NCI-H82 treated with DMSO at 0.1 percent for 48 hours (cell line): Measurements from ENCODE around the gene EEFSEC.

Experiments used
- DNase-seq: peaks from one replicate; lab custom pipeline; 2025; ENCODE audit not compliant: unreplicated experiment; lab: John Stamatoyannopoulos, UW

The EEFSEC gene

DNA sequence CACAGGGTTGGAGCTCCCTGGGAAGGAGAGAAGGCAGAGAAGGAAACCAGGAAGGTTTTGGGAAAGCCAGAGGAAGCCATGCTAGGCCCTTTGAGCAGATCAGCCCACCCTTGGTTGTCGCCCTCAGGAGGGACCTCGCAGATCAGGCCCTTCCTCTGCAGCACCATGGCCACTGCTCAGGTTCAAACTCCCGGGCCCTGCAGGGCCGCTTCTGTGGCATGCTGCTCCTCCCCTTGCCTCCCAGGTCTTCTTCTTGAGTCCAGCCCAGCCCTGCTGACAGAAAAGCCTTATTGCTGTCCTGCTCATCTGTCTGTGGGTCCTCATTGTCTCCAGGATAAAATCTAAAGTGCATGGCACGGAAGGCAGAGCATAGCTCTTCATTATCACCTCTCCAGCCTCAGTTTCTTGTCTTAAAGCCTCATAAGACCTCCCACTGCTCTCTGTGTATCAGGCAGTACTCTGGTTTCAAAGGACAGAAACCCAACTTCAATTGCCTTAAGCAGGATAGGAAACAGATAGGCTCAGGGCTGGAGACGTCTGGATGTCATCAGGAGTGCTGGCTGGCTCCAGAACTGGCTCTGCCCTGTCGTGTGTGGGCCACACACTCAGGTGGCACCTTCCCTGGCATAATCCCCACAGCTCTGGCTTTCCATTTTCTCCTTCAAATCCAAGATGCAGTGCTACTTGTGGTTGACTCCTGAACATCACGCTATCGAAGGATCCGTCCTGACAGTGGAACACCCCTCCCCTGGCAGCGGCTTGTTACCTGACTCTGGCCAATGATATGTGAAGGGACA is 118.5 kb downstream of the EEFSEC start:
- no peak for DNase-seq

DNA sequence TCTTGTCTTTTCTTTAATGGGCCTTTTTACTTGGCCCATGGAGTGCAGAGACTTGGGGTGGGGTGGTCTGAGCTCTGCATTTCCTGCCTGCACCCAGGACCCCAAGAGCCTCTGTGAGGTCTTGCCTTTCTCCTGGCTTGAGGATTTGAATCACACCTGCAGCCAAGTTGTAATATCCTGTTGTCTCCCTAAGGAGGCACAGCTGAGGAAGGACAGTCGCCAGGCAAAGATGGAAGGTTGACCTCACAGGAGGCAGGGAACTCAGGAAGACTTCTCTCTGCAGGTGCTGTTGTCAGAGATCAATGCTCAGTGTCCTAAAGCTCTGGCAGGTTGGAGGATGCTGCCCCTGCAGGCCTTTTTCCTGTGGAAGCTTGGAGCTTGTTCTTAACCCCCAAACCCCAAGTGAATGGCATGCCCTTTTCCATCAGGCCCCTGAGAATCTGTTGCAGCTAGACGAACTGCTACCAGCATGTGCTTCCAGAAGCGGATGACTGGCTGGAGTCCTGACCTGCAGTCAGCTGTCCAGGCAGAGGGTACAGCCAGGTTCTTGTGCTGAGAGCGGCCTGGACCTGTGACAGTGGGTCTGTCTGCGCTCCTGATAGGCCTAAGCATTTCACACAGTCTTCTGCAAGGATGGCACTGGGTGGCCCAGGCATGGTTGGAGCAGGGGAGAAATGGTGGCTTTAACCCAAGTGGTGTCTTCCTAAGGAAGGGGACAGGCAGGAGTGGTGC is 120.0 kb downstream of the EEFSEC start:
- no peak for DNase-seq

DNA sequence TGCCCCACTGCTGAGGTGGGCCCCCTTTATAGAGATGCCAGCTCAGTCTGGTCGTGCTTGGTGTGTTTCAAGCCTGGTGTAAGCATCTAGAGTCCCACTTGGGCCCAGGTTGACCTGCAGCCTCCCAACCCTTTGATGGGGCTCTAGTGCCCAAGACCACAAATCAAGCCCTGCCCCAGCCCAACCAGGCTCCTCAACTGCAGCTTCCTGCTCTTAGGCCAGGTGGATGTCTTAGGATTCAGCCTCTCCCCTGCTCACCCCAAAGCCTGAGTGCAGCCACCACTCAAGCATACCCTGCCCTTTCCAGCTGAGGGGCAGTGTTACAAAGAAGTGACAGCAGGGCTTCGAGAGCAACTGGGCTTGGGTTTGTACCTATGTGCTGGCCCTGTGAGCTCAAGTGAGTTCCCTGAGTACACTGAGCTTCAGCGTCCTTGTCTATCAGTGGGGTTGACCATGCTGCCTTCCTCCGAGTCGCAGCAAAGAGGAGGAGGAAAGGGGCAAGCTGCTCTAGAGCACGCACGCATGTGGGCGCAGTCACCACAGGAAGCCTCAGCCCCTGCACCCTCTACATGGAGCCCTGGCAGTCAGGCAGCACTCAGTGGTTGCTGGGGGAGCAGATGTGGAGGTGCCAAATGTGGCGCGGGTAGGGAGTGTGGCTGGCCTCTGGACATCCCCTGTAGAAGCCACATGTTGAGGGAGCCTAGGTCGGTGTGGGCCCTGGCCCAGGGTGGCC is 120.7 kb downstream of the EEFSEC start:
- no peak for DNase-seq

DNA sequence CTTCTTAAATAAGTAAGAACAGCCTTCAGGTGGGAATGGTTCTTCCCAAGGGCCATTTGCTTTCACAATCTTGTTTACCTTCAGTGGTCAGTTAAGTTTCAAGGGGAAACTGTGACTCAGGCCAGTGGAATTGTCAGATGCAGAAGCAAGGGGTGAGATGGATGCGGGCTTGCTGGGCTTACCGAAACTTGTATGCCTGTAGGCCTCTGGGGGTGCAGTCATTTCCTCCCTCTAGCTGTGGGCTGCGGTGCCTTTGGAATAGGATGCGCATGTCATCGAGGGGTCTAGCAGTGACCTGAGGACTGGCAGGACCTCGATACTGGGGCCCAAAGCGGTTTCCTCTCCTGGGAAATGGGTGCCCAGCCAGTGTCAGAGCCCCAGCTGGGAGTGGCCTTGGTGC is 121.6 kb downstream of the EEFSEC start:
- DNase-seq = no peak

DNA sequence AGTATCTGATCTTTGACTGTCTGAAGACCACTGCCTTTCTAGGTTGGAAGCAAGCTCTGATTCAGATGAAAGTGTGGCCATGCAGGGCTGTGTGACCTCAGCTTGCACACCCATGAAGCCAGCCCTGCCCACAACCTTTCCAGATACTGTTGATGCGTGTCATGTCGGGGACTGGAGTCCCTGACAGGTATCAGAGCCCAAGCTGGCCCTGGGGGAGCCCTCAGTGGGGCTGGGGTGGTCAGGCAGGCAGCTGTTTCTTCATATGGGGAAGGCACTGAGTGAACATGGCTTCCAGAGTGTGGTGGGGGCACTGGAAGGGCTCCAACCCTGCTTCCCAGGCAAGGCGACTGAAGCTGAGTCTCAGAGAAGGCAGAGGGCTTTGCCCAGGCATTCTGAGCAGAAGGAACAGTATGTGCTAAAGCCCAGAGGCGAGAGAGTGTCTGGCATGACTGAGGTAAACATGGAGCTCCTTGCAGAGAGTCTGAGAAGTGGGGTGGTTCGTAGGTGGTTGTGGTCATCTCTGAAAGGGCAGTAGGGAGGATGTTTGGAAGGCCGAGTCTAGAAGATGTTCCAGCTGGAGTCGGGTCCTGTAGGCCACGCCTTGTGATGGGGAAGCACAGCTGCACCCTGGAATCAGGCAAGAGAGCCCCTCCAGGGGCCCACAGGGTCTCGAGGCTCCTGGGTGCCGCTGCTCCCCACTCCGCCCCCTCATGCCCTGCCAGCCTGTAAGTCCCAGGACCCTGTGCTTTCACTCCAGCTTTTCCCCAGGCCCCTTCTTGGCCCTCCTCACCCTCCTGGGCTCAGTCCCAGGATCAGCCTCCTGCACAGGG is 122.2 kb downstream of the EEFSEC start:
- DNase-seq = no peak

DNA sequence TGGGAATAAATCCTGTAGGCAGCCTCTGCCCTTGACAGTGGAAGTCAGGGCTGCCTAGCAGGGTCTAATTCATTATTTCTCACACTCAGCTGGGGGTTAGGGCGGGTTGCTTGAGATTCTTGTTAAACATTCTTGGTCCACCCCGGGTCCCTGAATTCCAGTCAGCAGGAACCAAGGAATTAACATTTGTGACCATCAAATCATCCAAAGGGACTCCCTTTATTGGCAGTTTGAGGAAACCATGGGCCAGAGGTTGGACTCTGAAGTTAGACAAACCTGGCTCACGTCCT is 122.8 kb downstream of the EEFSEC start:
- no peak for DNase-seq

DNA sequence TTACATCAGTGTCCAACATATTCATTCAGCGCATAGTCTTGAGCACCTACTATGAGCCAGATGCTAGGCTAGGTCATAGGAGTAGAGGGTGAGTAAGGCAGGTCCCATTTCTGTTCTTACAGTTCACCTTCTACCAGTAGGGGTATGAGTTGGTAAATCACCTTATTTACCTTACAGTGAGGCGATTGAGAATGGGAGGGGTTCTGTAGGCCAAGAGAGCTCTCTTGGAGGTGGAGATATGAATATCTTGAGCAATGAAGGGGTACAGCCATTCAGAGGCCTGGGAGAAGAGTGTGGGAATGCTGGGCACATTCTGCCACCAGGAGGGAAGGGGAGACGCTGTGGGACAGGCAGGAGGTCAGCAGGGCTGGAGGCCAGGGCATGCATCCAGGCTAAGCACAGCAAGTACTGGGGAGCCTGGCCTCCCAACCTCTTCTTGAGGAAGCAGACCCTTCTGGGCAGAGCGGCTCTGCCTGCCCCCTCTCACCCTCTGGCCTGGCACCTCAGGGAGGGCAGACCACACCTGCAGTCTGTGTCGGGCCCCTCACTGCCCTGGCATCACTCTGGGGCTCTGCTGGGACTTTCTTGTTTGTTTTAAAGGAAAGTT is 123.4 kb downstream of the EEFSEC start:
- no peak for DNase-seq

DNA sequence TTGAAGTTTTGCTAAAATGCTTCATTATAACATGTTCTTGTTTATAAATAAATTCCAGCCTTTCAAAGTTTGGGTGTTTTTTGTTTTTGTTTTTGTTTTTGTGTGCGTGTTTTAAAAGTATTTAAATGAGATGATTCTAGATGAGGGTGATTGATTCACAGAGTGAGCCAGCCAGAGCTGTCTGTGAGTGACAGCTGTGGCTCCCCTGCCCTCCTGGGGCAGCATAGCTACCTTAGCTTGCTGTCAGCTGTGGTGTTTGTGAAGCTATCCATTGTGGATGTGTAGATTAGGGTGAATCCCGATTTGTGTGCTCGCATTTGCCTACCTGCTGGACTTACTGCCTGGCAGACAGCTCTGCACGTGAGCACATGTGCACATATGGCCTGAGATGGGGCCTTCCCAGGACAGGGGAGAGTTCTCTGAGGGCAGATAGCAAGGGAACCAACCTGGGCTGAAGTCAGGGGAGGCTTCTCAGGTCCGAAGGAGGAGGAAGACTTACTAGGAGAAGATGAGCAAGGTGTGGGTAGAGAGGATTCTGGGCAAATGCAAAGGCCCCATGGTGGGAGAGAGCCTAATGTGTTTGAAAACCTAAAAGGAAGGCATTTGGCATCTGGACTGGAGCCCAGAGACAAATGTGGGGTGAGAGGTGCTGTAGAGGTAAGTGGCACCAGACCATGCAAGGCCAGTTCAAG is 124.2 kb downstream of the EEFSEC start:
- no peak for DNase-seq

DNA sequence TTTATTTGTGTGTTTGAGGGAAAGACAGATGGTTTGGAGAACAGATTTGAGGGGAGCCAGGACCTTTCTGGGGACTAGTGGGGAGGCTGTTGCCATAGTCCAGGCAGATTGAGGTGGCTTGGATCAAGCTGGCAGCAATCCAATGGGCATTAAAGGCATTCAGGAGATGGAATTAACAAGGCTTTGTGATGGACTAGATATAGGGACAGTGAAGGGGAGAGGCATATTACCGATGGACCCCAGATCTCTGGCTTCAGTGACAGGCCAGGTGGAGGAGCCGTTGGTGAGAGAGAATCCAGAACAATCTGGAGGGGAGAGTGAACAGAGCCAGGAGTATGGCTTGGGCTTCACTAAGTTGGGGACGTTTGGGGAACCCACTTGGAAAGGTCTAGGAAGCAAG is 124.8 kb downstream of the EEFSEC start:
- DNase-seq = no peak

DNA sequence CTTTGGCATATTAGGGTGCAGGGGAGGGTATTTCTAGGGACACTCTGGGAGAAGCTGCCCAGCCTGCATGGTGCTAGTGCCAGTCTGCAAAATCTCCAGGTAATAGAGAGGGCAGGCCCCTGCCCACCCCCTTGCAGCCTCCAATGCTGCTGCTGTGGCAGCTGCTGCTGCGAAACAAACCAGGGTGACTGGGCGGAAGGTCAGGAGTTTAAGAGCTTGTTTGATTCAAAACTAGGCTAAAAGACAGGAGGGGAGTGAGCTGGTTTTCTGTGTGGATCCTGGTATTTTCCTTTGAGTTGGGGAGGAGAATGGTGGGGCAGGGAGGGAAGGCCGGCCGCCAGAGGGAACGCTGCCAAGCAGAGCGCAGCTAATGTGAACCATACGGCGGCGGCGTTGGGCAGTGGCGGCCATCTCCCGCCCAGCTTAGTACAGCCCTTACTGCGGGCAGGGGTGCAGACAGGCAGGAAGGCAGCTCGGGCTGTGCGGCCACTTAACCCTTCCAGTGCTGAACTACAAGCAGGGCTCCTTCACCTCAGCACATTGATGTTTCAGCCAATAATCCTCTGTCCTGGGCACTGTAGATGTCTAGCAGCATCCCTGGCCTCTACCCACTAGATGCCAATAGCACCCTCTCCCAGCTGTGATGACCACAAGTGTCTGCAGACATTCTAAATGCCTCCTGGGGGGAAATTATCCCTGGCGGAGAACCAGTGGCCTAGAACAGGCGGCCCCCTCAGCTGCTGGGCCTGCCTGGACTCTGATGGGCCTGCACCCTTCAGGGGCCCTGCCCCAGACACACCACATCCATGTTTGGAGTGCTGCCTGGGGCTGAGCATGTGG is 125.7 kb downstream of the EEFSEC start:
- no peak for DNase-seq

DNA sequence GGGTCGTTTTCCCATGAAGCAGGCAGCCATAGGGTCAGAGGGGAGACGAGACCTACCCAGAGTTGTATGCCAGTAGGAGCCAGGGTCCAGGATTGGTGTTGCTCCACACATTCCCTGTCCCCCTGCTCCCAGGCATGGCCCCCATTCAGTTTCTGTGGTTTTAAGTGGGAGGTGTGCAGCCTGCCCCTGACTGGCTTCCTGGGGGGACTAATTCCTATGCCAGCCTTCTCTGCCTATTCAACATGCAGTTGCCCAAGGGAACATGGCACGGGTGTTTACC is 126.3 kb downstream of the EEFSEC start:
- DNase-seq = no peak

DNA sequence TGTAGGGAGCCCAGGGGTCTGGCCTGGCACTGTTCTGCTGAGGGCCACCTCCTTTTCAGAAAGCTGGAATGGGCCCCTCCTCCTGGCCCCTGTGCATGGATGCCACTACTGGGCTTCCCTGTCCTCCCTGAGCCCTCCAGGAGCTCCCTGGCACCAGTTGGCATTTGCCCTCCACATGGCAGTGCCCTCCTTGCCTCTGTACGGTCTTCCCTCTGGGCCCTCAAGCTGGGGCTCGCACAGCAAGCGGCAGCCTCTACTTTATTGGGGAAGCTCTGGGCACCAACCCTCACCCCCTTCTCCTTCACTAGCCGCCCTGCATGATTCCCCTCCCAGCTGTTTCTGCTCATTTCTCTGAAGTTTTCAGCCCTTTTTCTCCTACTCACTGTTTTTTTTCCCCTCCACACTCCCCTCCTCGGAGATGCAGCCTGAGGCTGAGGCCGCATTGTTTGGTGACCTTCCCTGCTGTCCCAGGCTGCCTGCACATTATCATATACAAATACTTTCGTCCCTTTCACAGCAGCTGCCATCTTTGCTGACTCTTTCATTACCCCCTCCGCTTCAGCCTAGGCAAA is 127.3 kb downstream of the EEFSEC start:
- DNase-seq = no peak

DNA sequence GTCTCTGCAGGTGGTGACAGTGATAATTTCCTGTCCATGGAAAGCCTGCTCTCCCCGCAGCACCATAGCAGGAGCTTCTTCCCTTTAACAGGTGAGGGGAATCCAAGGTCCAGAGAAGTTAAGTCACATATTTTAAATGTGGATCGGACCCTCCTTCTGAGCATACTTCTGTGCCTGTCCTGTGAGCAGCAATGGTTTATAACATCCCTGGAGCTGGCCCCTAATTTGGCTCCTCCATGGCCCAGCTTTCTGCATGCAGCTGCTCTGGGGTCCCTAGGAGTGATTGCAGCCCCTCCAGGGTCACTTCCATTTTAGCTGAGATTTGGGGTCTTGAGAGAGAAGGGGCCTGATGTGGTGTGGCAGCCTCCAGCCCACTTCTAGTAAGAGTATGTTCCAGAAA is 127.8 kb downstream of the EEFSEC start:
- DNase-seq = no peak

DNA sequence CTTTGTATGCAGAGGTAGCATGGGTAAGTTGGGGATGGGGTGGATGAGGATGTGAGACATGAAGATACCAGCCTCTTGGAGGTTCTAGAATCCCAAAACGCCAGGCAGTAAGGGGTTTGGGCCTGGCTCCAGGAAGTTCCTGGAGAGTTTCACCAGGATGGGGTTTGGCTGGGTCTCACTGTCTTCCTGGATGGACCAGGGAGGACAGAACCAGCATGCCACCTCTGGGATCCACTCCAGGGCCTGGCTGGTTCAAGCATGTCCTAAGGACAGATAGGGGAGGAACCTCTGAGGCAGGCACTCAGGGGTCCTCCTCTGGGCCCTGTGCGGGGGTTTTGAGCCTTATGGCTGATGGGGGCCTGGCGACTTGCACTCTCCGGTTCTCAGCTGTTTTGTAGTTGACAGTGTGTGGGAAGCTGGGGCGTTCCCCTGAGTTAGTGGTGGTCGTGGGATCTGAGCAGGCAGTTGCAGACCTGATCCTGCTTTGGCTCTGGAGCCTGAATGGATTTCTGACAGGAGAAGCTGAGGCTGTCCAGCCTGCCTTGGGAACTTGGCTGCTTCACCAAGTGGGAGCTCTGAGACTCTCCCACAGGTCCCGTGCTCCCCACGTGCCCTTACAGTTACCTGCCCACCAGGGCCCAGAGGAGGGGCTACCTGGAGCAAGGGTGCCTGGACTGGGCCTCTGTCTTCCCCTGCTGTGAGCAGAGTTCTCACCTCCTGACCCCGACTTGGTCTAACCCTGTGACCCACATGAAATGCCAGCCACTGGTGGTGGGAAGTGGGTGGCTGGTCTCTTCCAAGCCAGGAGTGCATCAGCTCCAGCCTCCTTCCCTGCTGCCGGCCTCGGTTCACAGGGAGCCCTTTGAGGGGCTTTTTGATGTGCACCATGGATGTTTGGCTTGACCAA is 128.4 kb downstream of the EEFSEC start:
- DNase-seq = no peak

DNA sequence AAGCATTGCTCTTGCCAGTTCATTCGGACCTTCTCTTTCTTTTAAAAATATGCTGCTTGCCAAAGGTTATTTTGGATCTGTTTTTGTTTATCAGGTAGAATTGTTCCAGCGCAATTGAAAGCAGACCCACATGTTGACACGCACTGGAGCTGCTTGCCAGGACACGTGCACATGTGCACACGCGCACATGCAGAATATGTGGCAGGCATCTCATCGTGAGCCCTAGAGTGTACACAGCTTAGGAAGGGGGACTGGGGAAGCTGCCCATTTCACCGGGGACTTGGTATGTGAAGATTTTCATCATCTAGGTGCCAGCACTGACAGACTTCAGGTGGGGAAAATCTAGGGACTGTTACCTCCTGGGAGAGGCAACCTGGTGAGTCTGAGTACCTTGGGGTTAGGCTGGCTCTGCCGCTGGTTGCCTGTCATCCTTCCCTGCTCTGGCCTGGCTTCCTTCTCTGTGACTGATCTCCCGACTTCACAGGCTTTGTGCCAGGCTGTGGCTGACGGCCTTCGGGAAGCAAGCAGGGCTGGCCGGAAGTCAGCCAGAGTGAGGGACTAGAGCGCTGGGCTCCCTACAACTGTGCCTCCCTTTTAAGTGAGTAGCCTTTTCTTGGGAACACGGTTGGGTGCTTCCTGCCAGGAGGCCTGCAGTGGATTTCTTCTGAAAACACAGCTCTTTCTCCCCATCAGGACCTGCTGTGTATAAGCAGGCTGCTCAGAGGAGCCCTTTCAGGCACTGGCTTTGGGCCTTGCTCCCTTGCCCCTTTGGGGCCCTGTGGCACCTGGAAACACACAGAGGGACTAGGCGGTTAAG is 129.3 kb downstream of the EEFSEC start:
- no peak for DNase-seq

DNA sequence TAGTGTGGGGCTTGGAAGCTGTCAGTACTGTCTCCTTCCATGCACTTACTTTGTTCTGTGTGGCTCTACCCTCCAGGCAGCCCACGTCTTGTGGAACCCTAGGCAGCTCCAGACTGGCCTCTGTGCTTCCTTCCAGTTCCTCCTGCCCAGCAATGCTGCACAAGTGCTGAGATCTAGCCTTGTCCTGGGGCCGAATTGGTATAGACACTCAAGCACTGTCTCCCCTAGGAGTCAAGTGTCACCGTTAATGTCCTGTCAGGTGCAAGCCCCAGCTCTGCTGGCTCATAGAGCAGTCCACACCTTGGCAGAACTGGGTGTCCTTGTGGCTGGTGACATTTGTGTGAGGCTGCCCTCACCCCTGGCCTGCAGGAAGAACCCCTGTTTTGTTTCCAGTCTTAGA is 130.1 kb downstream of the EEFSEC start:
- no peak for DNase-seq
